Activated naive CD4-positive, alpha-beta T cell treated with anti-CD3 and anti-CD28 coated beads, Interleukin-2, amount 10 ng/mL, durations not matched to agents 7 days and 5 days (primary cell): ENCODE results near the gene CPA5.

Experiments
- CTCF ChIA-PET: fragments of 350-600 bp; sonication (Branson Sonifier 250); formaldehyde crosslinking; loops from one replicate; lab custom pipeline; 2021; ENCODE audit warnings: antibody characterized with exemption; lab: Charles Lee
- DNase-seq: peaks from one replicate; pipeline ENCODE4 v3.0.0-alpha.2; 2020
- H3K27ac Mint-ChIP-seq: one replicate; pipeline ENCODE4 v1.8.0; 2021; ENCODE audit warnings: mild to moderate bottlenecking, moderate library complexity, mixed read lengths
- H3K27me3 Mint-ChIP-seq: one replicate; pipeline ENCODE4 v1.8.0; 2021; ENCODE audit warnings: mild to moderate bottlenecking, mixed read lengths
- H3K36me3 Mint-ChIP-seq: one replicate; pipeline ENCODE4 v1.8.0; 2021; ENCODE audit warnings: mixed read lengths
- H3K4me1 Mint-ChIP-seq: one replicate; pipeline ENCODE4 v1.8.0; 2021; ENCODE audit warnings: mixed read lengths
- H3K4me3 Mint-ChIP-seq: one replicate; pipeline ENCODE4 v1.8.0; 2021; ENCODE audit warnings: mild to moderate bottlenecking, moderate library complexity, mixed read lengths
- H3K9me3 Mint-ChIP-seq: one replicate; pipeline ENCODE4 v1.8.0; 2021; ENCODE audit warnings: mixed read lengths

Gene CPA5

GRCh38 chr7:130384841-130385599, 40.4 kb downstream of the CPA5 start:
- Mint-ChIP-seq H3K27ac (no peak overlapping the region), H3K36me3 (no peaks in the 10 kb centered on the region), H3K27me3 (peaks cover 3% of the 10 kb centered on the region), H3K9me3 (no peaks in the 10 kb centered on the region), H3K4me1 (no peaks in the 10 kb centered on the region), H3K4me3 (no peak overlapping the region)
- DNase-seq: no peak
- CTCF ChIA-PET: no interaction called here

GRCh38 chr7:130385600-130386066, 41.0 kb downstream of the CPA5 start:
- Mint-ChIP-seq H3K4me3 (no peak overlapping the region), H3K4me1 (no peaks in the 10 kb centered on the region), H3K27ac (no peak overlapping the region), H3K27me3 (peaks cover 3% of the 10 kb centered on the region), H3K9me3 (no peaks in the 10 kb centered on the region), H3K36me3 (no peaks in the 10 kb centered on the region)
- CTCF ChIA-PET: no interaction called here
- no peak for DNase-seq

- peaks cover 3% of the 10 kb centered on the region for H3K27me3 Mint-ChIP-seq
- H3K4me3 Mint-ChIP-seq: no peak overlapping the region
- no peak for DNase-seq
- H3K27ac Mint-ChIP-seq: no peak overlapping the region
- no peaks in the 10 kb centered on the region for H3K36me3 Mint-ChIP-seq
- H3K9me3 Mint-ChIP-seq: no peaks in the 10 kb centered on the region
- CTCF ChIA-PET: no interaction called here
- no peaks in the 10 kb centered on the region for H3K4me1 Mint-ChIP-seq
These were observed 42.3 kb downstream of the CPA5 start for GRCh38 chr7:130386876-130387275.

- H3K36me3 Mint-ChIP-seq: no peaks in the 10 kb centered on the region
- H3K27ac Mint-ChIP-seq: no peak overlapping the region
- H3K4me1 Mint-ChIP-seq: no peaks in the 10 kb centered on the region
- CTCF ChIA-PET: no interaction called here
- no peak overlapping the region for H3K4me3 Mint-ChIP-seq
- no peaks in the 10 kb centered on the region for H3K9me3 Mint-ChIP-seq
- DNase-seq: no peak
- H3K27me3 Mint-ChIP-seq: peaks cover 3% of the 10 kb centered on the region
These were observed 42.7 kb downstream of the CPA5 start for GRCh38 chr7:130387306-130387627.

GRCh38 chr7:130387628-130388403, 43.2 kb downstream of the CPA5 start:
- H3K9me3 Mint-ChIP-seq: no peaks in the 10 kb centered on the region
- DNase-seq: no peak
- CTCF ChIA-PET: no interaction called here
- no peaks in the 10 kb centered on the region for H3K36me3 Mint-ChIP-seq
- H3K27me3 Mint-ChIP-seq: peaks cover 3% of the 10 kb centered on the region
- no peaks in the 10 kb centered on the region for H3K4me1 Mint-ChIP-seq
- no peak overlapping the region for H3K27ac Mint-ChIP-seq
- no peak overlapping the region for H3K4me3 Mint-ChIP-seq

- no peak overlapping the region for H3K27ac Mint-ChIP-seq
These were observed 44.1 kb downstream of the CPA5 start for GRCh38 chr7:130388671-130389070.

GRCh38 chr7:130390486-130390885, 45.9 kb downstream of the CPA5 start:
- CTCF ChIA-PET: no interaction called here
- Mint-ChIP-seq H3K27me3 (no peaks in the 10 kb centered on the region), H3K4me3 (no peak overlapping the region), H3K36me3 (peaks cover 3% of the 10 kb centered on the region), H3K9me3 (no peaks in the 10 kb centered on the region), H3K4me1 (peaks cover 23% of the 10 kb centered on the region), H3K27ac (no peak overlapping the region)
- DNase-seq: no peak

More at GRCh38 chr7:130388671-130389070, 44.1 kb downstream of the CPA5 start:
- no peaks in the 10 kb centered on the region for H3K9me3 Mint-ChIP-seq
- H3K36me3 Mint-ChIP-seq: no peaks in the 10 kb centered on the region
- peaks cover 3% of the 10 kb centered on the region for H3K27me3 Mint-ChIP-seq
- peaks cover 6% of the 10 kb centered on the region for H3K4me1 Mint-ChIP-seq
- H3K4me3 Mint-ChIP-seq: no peak overlapping the region
- CTCF ChIA-PET: no interaction called here
- no peak for DNase-seq

- no peaks in the 10 kb centered on the region for H3K27me3 Mint-ChIP-seq
- no peak for DNase-seq
- no peaks in the 10 kb centered on the region for H3K9me3 Mint-ChIP-seq
- no peak overlapping the region for H3K4me3 Mint-ChIP-seq
- peaks cover 27% of the 10 kb centered on the region for H3K4me1 Mint-ChIP-seq
- H3K27ac Mint-ChIP-seq: no peak overlapping the region
- H3K36me3 Mint-ChIP-seq: peaks cover 12% of the 10 kb centered on the region
- CTCF ChIA-PET: no interaction called here
These were observed 48.5 kb downstream of the CPA5 start for GRCh38 chr7:130393101-130393561.

GRCh38 chr7:130393841-130394411, 49.3 kb downstream of the CPA5 start:
- Mint-ChIP-seq H3K9me3 (no peaks in the 10 kb centered on the region), H3K36me3 (peaks cover 19% of the 10 kb centered on the region), H3K27ac (peak overlapping the region; percentile 84), H3K4me1 (peaks cover 30% of the 10 kb centered on the region), H3K4me3 (peak overlapping the region; percentile 45), H3K27me3 (no peaks in the 10 kb centered on the region)
- CTCF ChIA-PET: interaction anchor here (1.1 to 1.4 kb wide), 3 partner anchors 10 to 23 kb away, joined by 3 to 4 read pairs (median 4); no protein-coding TSS in a partner anchor
- DNase-seq: no peak

GRCh38 chr7:130394421-130395195, 50.0 kb downstream of the CPA5 start:
- H3K9me3 Mint-ChIP-seq: no peaks in the 10 kb centered on the region
- H3K4me3 Mint-ChIP-seq: peak overlapping the region; percentile 45
- peak overlapping the region; percentile 84 for H3K27ac Mint-ChIP-seq
- H3K4me1 Mint-ChIP-seq: peaks cover 33% of the 10 kb centered on the region
- peak; percentile 63 for DNase-seq
- H3K36me3 Mint-ChIP-seq: peaks cover 19% of the 10 kb centered on the region
- CTCF ChIA-PET: interaction anchor here (1.1 to 1.4 kb wide), 3 partner anchors 9 to 22 kb away, joined by 3 to 4 read pairs (median 4); no protein-coding TSS in a partner anchor
- H3K27me3 Mint-ChIP-seq: no peaks in the 10 kb centered on the region

- Mint-ChIP-seq H3K4me3 (no peak overlapping the region), H3K27me3 (no peaks in the 10 kb centered on the region), H3K27ac (peak overlapping the region; percentile 70), H3K9me3 (no peaks in the 10 kb centered on the region), H3K36me3 (peaks cover 27% of the 10 kb centered on the region), H3K4me1 (peaks cover 33% of the 10 kb centered on the region)
- CTCF ChIA-PET: no interaction called here
- no peak for DNase-seq
These were observed 50.8 kb downstream of the CPA5 start for GRCh38 chr7:130395421-130395820.

- H3K27ac Mint-ChIP-seq: no peak overlapping the region
- DNase-seq: no peak
- H3K27me3 Mint-ChIP-seq: no peaks in the 10 kb centered on the region
- H3K4me1 Mint-ChIP-seq: peaks cover 33% of the 10 kb centered on the region
- CTCF ChIA-PET: no interaction called here
- H3K4me3 Mint-ChIP-seq: no peak overlapping the region
- H3K9me3 Mint-ChIP-seq: no peaks in the 10 kb centered on the region
- peaks cover 31% of the 10 kb centered on the region for H3K36me3 Mint-ChIP-seq
These were observed 51.5 kb downstream of the CPA5 start for GRCh38 chr7:130396109-130396508.

GRCh38 chr7:130397051-130397757, 52.6 kb downstream of the CPA5 start:
- no peaks in the 10 kb centered on the region for H3K9me3 Mint-ChIP-seq
- CTCF ChIA-PET: interaction anchor here (1.7 kb wide), 1 partner anchor 25 kb away, joined by 3 read pairs; no protein-coding TSS in a partner anchor

More at GRCh38 chr7:130397051-130397757, 52.6 kb downstream of the CPA5 start:
- no peak for DNase-seq
- peaks cover 33% of the 10 kb centered on the region for H3K36me3 Mint-ChIP-seq
- no peaks in the 10 kb centered on the region for H3K27me3 Mint-ChIP-seq
- no peak overlapping the region for H3K4me3 Mint-ChIP-seq
- no peak overlapping the region for H3K27ac Mint-ChIP-seq
- peaks cover 33% of the 10 kb centered on the region for H3K4me1 Mint-ChIP-seq
